K562 (cell line): ENCODE measurements around the gene LRFN4. TPM values are rescaled to one million over a fixed set of nuclear protein-coding genes. Genes with fewer than 3 reads are reported as not detected.
A peak's percentile ranks its signal among the peaks of the same experiment; 100 is the strongest.

Source experiments
- ATAC-seq: fragments of 200-7000 bp; cut with Tn5 transposase; 3 replicates; pipeline ENCODE4 v1.9.1; 2020; ENCODE audit warnings: moderate library complexity
- BruUV-seq: library from RNA; stranded (reverse); fragments of 400-500 nt; replicated peaks from 2 replicates; lab custom pipeline; 2021; lab: Mats Ljungman, UMichigan
- CTCF ChIA-PET: fragments of 300-600 bp; formaldehyde crosslinking; extraction: SDS; loops from one replicate; lab custom pipeline; 2021; ENCODE audit warnings: low intra/inter-chr PET ratio; lab: Yijun Ruan, JAX
- POLR2A ChIA-PET: fragments of 300-600, 350-650 bp; sonication (Branson Sonifier 250); formaldehyde crosslinking; extraction: SDS; loops from one replicate; lab custom pipeline; 2021; ENCODE audit warnings: antibody characterized with exemption, inconsistent platforms; lab: Yijun Ruan, JAX
- DNase-seq, 4 experiments: peaks; one replicate each; pipeline versions ENCODE4 v3.0.0 to v3.0.0-alpha.2; 2011 to 2018; ENCODE audit warnings: low spot score in 3 of 4, mixed read lengths in 3 of 4; ENCODE audit errors: extremely low read depth in 1 of 4
- FAIRE-seq: peaks from 2 replicates; lab custom pipeline; 2011; peaks lifted over from hg19 to GRCh38; lab: Jason Lieb, UNC
- H2AFZ ChIP-seq: 2 replicates; pipeline ENCODE4 v1.6.0; 2011; ENCODE audit warnings: low read depth, low read length, control low read depth, inconsistent platforms
- H3K27ac ChIP-seq: fragments of 200-600 bp; 3 replicates; pipeline ENCODE4 v1.8.0; 2011; ENCODE audit warnings: low read depth, mild to moderate bottlenecking, control low read depth, inconsistent platforms, low read length, moderate library complexity, mixed read lengths; ENCODE audit errors: extremely low read depth
- H3K27me3 ChIP-seq, 2 experiments: fragments of 300-600 bp in 1 of 2; 2 replicates in 1 of 2; 3 replicates in 1 of 2; pipeline versions ENCODE4 v1.6.0 to v1.8.0; 2011; ENCODE audit warnings: inconsistent platforms in 2 of 2, low read length in 2 of 2, mild to moderate bottlenecking in 1 of 2, mixed read lengths in 1 of 2, moderate library complexity in 1 of 2; ENCODE audit not compliant: control insufficient read depth in 2 of 2, insufficient read depth in 2 of 2
- H3K36me3 ChIP-seq: fragments of 300-600 bp; 3 replicates; pipeline ENCODE4 v1.8.0; 2011; ENCODE audit warnings: mild to moderate bottlenecking, low read length, inconsistent platforms; ENCODE audit not compliant: control insufficient read depth, insufficient read depth
- H3K4me1 ChIP-seq, 2 experiments: fragments of 200-600 bp in 1 of 2; replicated peaks in 1 of 2; 2 replicates in 1 of 2; 3 replicates in 1 of 2; pipeline versions ENCODE4 v1.5.1 to v1.8.0; 2011; ENCODE audit warnings: inconsistent platforms in 2 of 2, low read length in 2 of 2, mild to moderate bottlenecking in 1 of 2, mixed read lengths in 1 of 2, moderate library complexity in 1 of 2; ENCODE audit not compliant: control insufficient read depth in 2 of 2, insufficient read depth in 2 of 2
- H3K4me2 ChIP-seq: 2 replicates; pipeline ENCODE4 v1.6.1; 2011; ENCODE audit warnings: low read length, control low read depth, inconsistent platforms, mixed read lengths; ENCODE audit not compliant: insufficient read depth
- H3K4me3 ChIP-seq: fragments of 200-600 bp; sonication (generic), shearing (Covaris generic); 2 replicates; pipeline ENCODE4 v1.5.1; 2016; ENCODE audit warnings: control low read depth, inconsistent platforms
- H3K79me2 ChIP-seq: fragments of 200-600 bp; 3 replicates; pipeline ENCODE4 v1.8.0; 2011; ENCODE audit warnings: low read length, inconsistent platforms; ENCODE audit not compliant: control insufficient read depth, insufficient read depth
- H3K9ac ChIP-seq, 2 experiments: 2 replicates each; pipeline versions ENCODE4 v1.6.0 to v1.6.1; 2011; ENCODE audit warnings: low read depth in 2 of 2, low read length in 2 of 2, control low read depth in 1 of 2, inconsistent platforms in 1 of 2, mild to moderate bottlenecking in 1 of 2, mixed read lengths in 1 of 2; ENCODE audit not compliant: insufficient read depth in 1 of 2
- H3K9me1 ChIP-seq: one replicate; pipeline ENCODE4 v1.6.0; 2011; ENCODE audit warnings: inconsistent platforms, mild to moderate bottlenecking, low read length, moderate library complexity; ENCODE audit not compliant: control insufficient read depth, insufficient read depth
- H3K9me3 ChIP-seq: replicated peaks from 2 replicates; pipeline ENCODE4 v1.5.1; 2011; ENCODE audit warnings: low read depth, low read length, inconsistent platforms; ENCODE audit not compliant: control insufficient read depth, insufficient read depth
- H4K20me1 ChIP-seq: replicated peaks from 2 replicates; pipeline ENCODE4 v1.6.1; 2011; ENCODE audit warnings: low read length, inconsistent platforms, mixed read lengths; ENCODE audit not compliant: control insufficient read depth, insufficient read depth
- ADNP ChIP-seq: fragments of 200-800 bp; sonication (Bioruptor generic); IDR thresholded peaks from 2 replicates; pipeline ENCODE4 v1.6.1; 2016; ENCODE audit warnings: missing genetic modification characterization, missing compliant biosample characterization
- ATF4 ChIP-seq: fragments of 450-650 bp; formaldehyde crosslinking; IDR thresholded peaks from 2 replicates; pipeline ENCODE4 v1.4.0; 2022; ENCODE audit warnings: mild to moderate bottlenecking, moderate library complexity
- BRF1 ChIP-seq: IDR thresholded peaks from 3 replicates; pipeline ENCODE4 v1.6.1; 2011; ENCODE audit warnings: borderline replicate concordance, mild to moderate bottlenecking; ENCODE audit not compliant: insufficient read length; ENCODE audit errors: extremely low read depth
- CBX3 ChIP-seq, 2 experiments: IDR thresholded peaks; 1 replicate in 1 of 2; 2 replicates in 1 of 2; pipeline ENCODE4 v1.6.1; 2012; ENCODE audit warnings: inconsistent platforms in 2 of 2, low read length in 2 of 2, borderline replicate concordance in 1 of 2, control low read depth in 1 of 2
- CEBPG ChIP-seq, 3 experiments: fragments of 200-800 bp in 1 of 3; sonication (Bioruptor generic) in 1 of 3; sonication (generic) in 1 of 3; formaldehyde crosslinking in 1 of 3; IDR thresholded peaks in 2 of 3; conservative IDR thresholded peaks in 1 of 3; 2 replicates each; pipeline versions ENCODE4 v1.6.1 to v1.8.0; 2016 to 2022; ENCODE audit warnings: missing compliant biosample characterization in 2 of 3, missing genetic modification characterization in 2 of 3, mild to moderate bottlenecking in 1 of 3, missing genetic modification reagents in 1 of 3
- GABPB1 ChIP-seq: sonication (generic); formaldehyde crosslinking; IDR thresholded peaks from 2 replicates; pipeline ENCODE4 v1.8.0; 2022; ENCODE audit warnings: mild to moderate bottlenecking, missing genetic modification reagents
- ILK ChIP-seq: fragments of 450-650 bp; IDR thresholded peaks from 2 replicates; pipeline ENCODE4 v1.6.1; 2016; ENCODE audit warnings: missing genetic modification characterization, low read depth, mild to moderate bottlenecking, missing compliant biosample characterization, moderate library complexity, borderline replicate concordance
- KLF16 ChIP-seq: IDR thresholded peaks from 2 replicates; pipeline ENCODE4 v1.6.1; 2016; ENCODE audit warnings: antibody characterized with exemption
- MITF ChIP-seq: IDR thresholded peaks from 2 replicates; pipeline ENCODE4 v1.6.1; 2014; ENCODE audit warnings: antibody characterized with exemption
- PHF8 ChIP-seq: fragments of 200-600 bp; sonication (generic); IDR thresholded peaks from 2 replicates; pipeline ENCODE4 v1.6.1; 2012; ENCODE audit warnings: mixed run types, mild to moderate bottlenecking, inconsistent platforms, low read length, moderate library complexity, borderline replicate concordance
- RB1 ChIP-seq: fragments of 450-650 bp; IDR thresholded peaks from 2 replicates; pipeline ENCODE4 v1.6.1; 2017; ENCODE audit warnings: low read depth, mild to moderate bottlenecking
- SAP30 ChIP-seq: fragments of 200-600 bp; sonication (generic); IDR thresholded peaks from 2 replicates; pipeline ENCODE4 v1.6.1; 2012; ENCODE audit warnings: borderline replicate concordance, low read depth, mild to moderate bottlenecking, moderate library complexity, low read length, control low read depth, inconsistent platforms; ENCODE audit not compliant: insufficient read depth, poor library complexity, severe bottlenecking
- ZNF239 ChIP-seq: fragments of 250-450 bp; sonication (Bioruptor Pico); IDR thresholded peaks from 2 replicates; pipeline ENCODE4 v1.4.0; 2020; ENCODE audit warnings: mild to moderate bottlenecking
- ZNF551 ChIP-seq: fragments of 250-450 bp; sonication (Bioruptor Pico); IDR thresholded peaks from 2 replicates; pipeline ENCODE4 v1.5.0; 2021; ENCODE audit warnings: mild to moderate bottlenecking, moderate library complexity
- WGBS: fragments of 100-300 bp; shearing (Covaris generic); methylation state at CpG from one replicate; pipeline ENCODE4 v1.1.6; 2016; ENCODE audit warnings: low coverage, mixed read lengths; ENCODE audit not compliant: insufficient coverage; ENCODE audit errors: missing lambda C conversion rate; 5-methylcytosine and 5-hydroxymethylcytosine counted together
- in situ Hi-C: fragments of 300-500 bp; cut with MboI; formaldehyde crosslinking; loops from 4 replicates; pipeline ENCODE4 v1.15.0; 2018; ENCODE audit warnings: inconsistent platforms, mixed read lengths
- intact Hi-C: fragments of 100-400 bp; cut with micrococcal nuclease; formaldehyde crosslinking; loops from 2 replicates; pipeline ENCODE4 v1.14.2; 2022
- polyA plus RNA-seq, 8 experiments: library from polyadenylated mRNA; depleted of rRNA in 4 of 8; stranded (reverse) in 5 of 8; unstranded in 3 of 8; fragments of >200 nt; fragmentation: Nextera tagmentation in 2 of 8; fragmentation: Illumina TruSeq in 1 of 8; extraction: Ambion mirVana in 2 of 8; extraction: Trizol in 1 of 8; gene quantifications; 2 replicates each; pipeline versions ENCODE4 v1.2.1 to v1.2.3, GENCODE V29; 2011 to 2014; ENCODE audit warnings: inconsistent platforms in 1 of 8, missing spikeins in 1 of 8
- total RNA-seq, 7 experiments: library from RNA; depleted of rRNA in 6 of 7; stranded (reverse); fragments of >200 nt in 6 of 7; fragmentation: Illumina TruSeq in 2 of 7; extraction: Trizol in 2 of 7; gene quantifications; 2 replicates each; pipeline versions ENCODE4 v1.2.1 to v1.2.3, GENCODE V29; 2011 to 2021; ENCODE audit warnings: low replicate concordance in 1 of 7

Gene LRFN4
- total and polyA plus RNA-seq, 9 of the 15 experiments (the other 6 are each of a cell fraction or from before 2014, with no cell fraction given): 0.10 to 60.1 (median 6.7) TPM

- intact Hi-C loops: loop anchor here (5.0 kb wide), 1 partner anchor 133 kb away; the partner anchor contains the start of gene C11orf86
- TF ChIP-seq ATF4 (CRISPR knock-in tag) (no peak), SAP30 (peak; percentile 47), RB1 (no peak), PHF8 (no peak), BRF1 (no peak), ADNP (tag) (no peak), ILK (tag) (no peak), KLF16 (no peak), GABPB1 (CRISPR knock-in tag) (peak; percentile 22; the same call in 1 of the 2 replicates), MITF (no peak), CEBPG (CRISPR knock-in tag; IDR thresholded peaks at IDR 0.05) (no peak), CEBPG (tag; conservative IDR thresholded peaks at IDR 0.05 in 1 of 2, IDR thresholded peaks at IDR 0.05 in 1 of 2) (no peak), ZNF239 (CRISPR knock-in tag) (no peak), CBX3 (IDR thresholded peaks at IDR 0.05; ENCODE audit: borderline replicate concordance in 1 of 2, low read length in 2 of 2) (no peak), ZNF551 (CRISPR knock-in tag) (no peak)
Observed at GRCh38 chr11:66843776-66844495, 12.9 kb upstream of the LRFN4 start.

More at GRCh38 chr11:66843776-66844495, 12.9 kb upstream of the LRFN4 start:
- Histone ChIP-seq H3K27me3 (no peaks in the 10 kb centered on the region), H3K4me2 (peak overlapping the region; percentile 99), H3K9me3 (no peaks in the 10 kb centered on the region), H3K36me3 (peaks cover 58% of the 10 kb centered on the region; the same call in 2 of the 3 replicates), H3K79me2 (peaks cover 48% of the 10 kb centered on the region), H3K4me1 (peaks cover 42 to 51% of the 10 kb centered on the region in 2 experiments), H3K4me3 (peak overlapping the region; percentile 99), H4K20me1 (no peaks in the 10 kb centered on the region), H3K9me1 (no peaks in the 10 kb centered on the region), H2AFZ (peak overlapping the region; percentile 92), H3K27ac (peak overlapping the region; percentile 98), H3K9ac (peak overlapping the region; percentile 97 to 100)
- in situ Hi-C loops: no loop called here
- 9% methylated on average over 13 of the region's 16 CpGs for WGBS
- DNase-seq: no peak
- POLR2A ChIA-PET: interaction anchor here (0.6 to 5.3 kb wide), 17 partner anchors 10 to 1429 kb away, joined by 3 to 58 read pairs (median 3); partner anchors contain the start of gene PELI3
- CTCF ChIA-PET: no interaction called here
- no peak for ATAC-seq
- TSS peak; percentile 70 for BruUV-seq
- FAIRE-seq: no peak
